Measurements from ENCODE around the gene SLC6A9. TPM values are rescaled to one million over a fixed set of nuclear protein-coding genes. Genes with fewer than 3 reads are reported as not detected.

Gene SLC6A9
- total and polyA plus RNA-seq, 4 experiments from 2014 or later, result 0.75 to 0.84 TPM; not detected in 2

- Mint-ChIP-seq H3K4me1 (peaks cover 12 to 34% (median 18%) of the 10 kb centered on the region in 4 donors), H3K36me3 (peaks cover 23 to 25% of the 10 kb centered on the region in 2 donors), H3K27ac (no peak overlapping the region), H3K4me3 (no peak overlapping the region), H3K9me3 (no peaks in the 10 kb centered on the region), H3K27me3 (no peaks in the 10 kb centered on the region)
- Histone ChIP-seq H3K27ac (ENCODE audit: low read depth, low read length) (no peak overlapping the region), H3K9me3 (ENCODE audit: control insufficient read depth in 1 of 2, low read length in 2 of 2) (no peaks in the 10 kb centered on the region), H3K27me3 (ENCODE audit: insufficient read depth, low read length) (no peaks in the 10 kb centered on the region), H3K4me3 (ENCODE audit: low read length in 2 of 2) (no peak overlapping the region), H3K4me1 (ENCODE audit: insufficient read depth, low read length) (peaks cover 2% of the 10 kb centered on the region), H3K36me3 (ENCODE audit: insufficient read depth, low read length) (no peaks in the 10 kb centered on the region)
- ChIA-PET POLR2A (ENCODE audit: partially characterized antibody) (interaction anchor here (1.3 kb wide), 1 partner anchor 16 kb away, joined by 5 read pairs; the partner anchor contains the start of gene DPH2), CTCF (ENCODE audit: partially characterized antibody) (interaction anchor here (1.0 to 4.1 kb wide), 4 partner anchors 19 to 83 kb away, joined by 3 to 17 read pairs (median 8); partner anchors contain the start of gene ARTN)
- intact Hi-C loops (cut with micrococcal nuclease), result no loop called here
- DNase-seq, result no peak
Observed at GRCh38 chr1:43953361-43953760, 77.9 kb downstream of the SLC6A9 start.

GRCh38 chr1:43952731-43953346 is 78.4 kb downstream of the SLC6A9 start:
- intact Hi-C loops (cut with micrococcal nuclease), result no loop called here
- H3K9me3 ChIP-seq (ENCODE audit: control insufficient read depth in 1 of 2, low read length in 2 of 2), result no peaks in the 10 kb centered on the region
- Mint-ChIP-seq H3K4me1 (peaks cover 15 to 39% (median 22%) of the 10 kb centered on the region in 4 donors), H3K27ac (no peak overlapping the region), H3K9me3 (no peaks in the 10 kb centered on the region), H3K36me3 (peaks cover 18 to 20% of the 10 kb centered on the region in 2 donors), H3K4me3 (no peak overlapping the region), H3K27me3 (no peaks in the 10 kb centered on the region)
- H3K4me1 ChIP-seq (ENCODE audit: insufficient read depth, low read length), result peaks cover 8% of the 10 kb centered on the region
- ChIA-PET CTCF (ENCODE audit: partially characterized antibody) (interaction anchor here (1.0 to 4.1 kb wide), 3 partner anchors 19 to 84 kb away, joined by 3 to 17 read pairs (median 4); partner anchors contain the start of gene ARTN), POLR2A (ENCODE audit: partially characterized antibody) (interaction anchor here (1.3 kb wide), 1 partner anchor 17 kb away, joined by 5 read pairs; the partner anchor contains the start of gene DPH2)
- no peak overlapping the region for H3K27ac ChIP-seq (ENCODE audit: low read depth, low read length)
- no peaks in the 10 kb centered on the region for H3K27me3 ChIP-seq (ENCODE audit: insufficient read depth, low read length)
- H3K4me3 ChIP-seq (ENCODE audit: low read length in 2 of 2), result no peak overlapping the region
- H3K36me3 ChIP-seq (ENCODE audit: insufficient read depth, low read length), result no peaks in the 10 kb centered on the region
- DNase-seq, result no peak

DNA sequence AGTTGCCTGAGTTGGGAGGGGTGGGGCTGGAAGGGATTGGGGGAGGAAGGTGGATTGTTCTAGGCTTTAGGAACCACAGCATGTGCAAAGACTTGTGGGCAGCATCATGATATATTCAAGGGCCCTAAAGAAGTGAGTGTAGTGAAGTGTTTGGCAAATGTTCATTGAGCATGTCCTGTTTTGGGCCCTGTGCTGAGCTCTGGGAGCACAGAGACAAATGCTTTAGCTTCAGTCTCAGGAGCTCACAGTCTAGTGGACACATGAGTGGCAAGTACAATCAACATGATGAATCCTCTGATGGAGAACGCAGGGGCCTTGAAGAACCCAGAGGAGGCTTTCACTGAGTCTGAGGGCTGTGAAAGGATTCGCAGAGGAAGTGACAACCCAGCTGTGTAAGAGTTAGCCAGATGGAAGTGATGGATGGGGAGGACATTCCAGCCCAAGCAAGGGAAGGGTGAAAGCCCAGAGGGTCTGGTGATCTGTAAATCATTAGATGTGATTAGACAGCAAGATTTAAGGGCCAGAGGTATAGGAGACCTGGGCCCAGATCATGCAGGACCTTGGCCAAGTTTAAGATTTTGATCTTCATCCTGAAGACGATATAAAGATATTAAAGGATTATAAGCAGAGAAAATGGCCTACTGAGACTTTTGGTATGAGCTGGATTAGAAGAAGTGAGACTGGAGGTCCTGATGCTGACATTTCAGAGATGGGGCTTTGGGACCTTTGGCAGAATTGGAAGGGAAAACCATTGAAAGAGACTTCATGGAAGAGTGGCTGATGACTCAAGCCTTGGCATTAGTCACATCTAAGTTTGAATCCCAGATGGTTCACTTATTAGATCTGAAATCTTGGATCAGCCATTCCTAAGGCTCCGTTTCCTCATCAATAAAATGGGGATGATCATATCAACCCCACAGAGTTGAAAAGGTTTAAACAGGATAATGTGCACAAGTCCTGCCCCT is 80.0 kb downstream of the SLC6A9 start:
- POLR2A ChIA-PET (ENCODE audit: partially characterized antibody), result no interaction called here
- H3K27ac Mint-ChIP-seq, result peak overlapping the region in 1 of 7 donors; percentile 55

GRCh38 chr1:43949678-43950077 is 81.6 kb downstream of the SLC6A9 start:
- Mint-ChIP-seq H3K9me3 (no peaks in the 10 kb centered on the region), H3K4me1 (peaks cover 28 to 64% (median 40%) of the 10 kb centered on the region in 4 donors), H3K4me3 (peak overlapping the region in 2 of 8 donors; percentile 51 to 54), H3K27ac (peak overlapping the region in 2 of 7 donors; percentile 34 to 55), H3K27me3 (no peaks in the 10 kb centered on the region), H3K36me3 (peaks cover 12 to 14% of the 10 kb centered on the region in 2 donors)
- Histone ChIP-seq H3K27me3 (ENCODE audit: insufficient read depth, low read length) (no peaks in the 10 kb centered on the region), H3K9me3 (ENCODE audit: control insufficient read depth in 1 of 2, low read length in 2 of 2) (no peaks in the 10 kb centered on the region), H3K4me3 (ENCODE audit: low read length in 2 of 2) (no peak overlapping the region), H3K4me1 (ENCODE audit: insufficient read depth, low read length) (peaks cover 29% of the 10 kb centered on the region), H3K27ac (ENCODE audit: low read depth, low read length) (no peak overlapping the region), H3K36me3 (ENCODE audit: insufficient read depth, low read length) (no peaks in the 10 kb centered on the region)
- ChIA-PET CTCF (ENCODE audit: partially characterized antibody) (interaction anchor here (1.5 to 7.5 kb wide), 2 partner anchors 16 to 184 kb away, joined by 5 to 83 read pairs; partner anchors contain the start of gene ARTN), POLR2A (ENCODE audit: partially characterized antibody) (interaction anchor here (1.0 kb wide), 1 partner anchor 21 kb away, joined by 3 read pairs; the partner anchor contains the start of gene DPH2)
- no peak for DNase-seq
- intact Hi-C loops (cut with micrococcal nuclease), result loop anchor here (5.0 kb wide), 2 partner anchors 297 to 422 kb away; partner anchors contain the start of gene KDM4A

More for the DNA sequence above, 80.0 kb downstream of the SLC6A9 start:
- peaks cover 19 to 54% (median 29%) of the 10 kb centered on the region in 4 donors for H3K4me1 Mint-ChIP-seq
- Histone ChIP-seq H3K36me3 (ENCODE audit: insufficient read depth, low read length) (no peaks in the 10 kb centered on the region), H3K4me3 (ENCODE audit: low read length in 2 of 2) (no peak overlapping the region), H3K4me1 (ENCODE audit: insufficient read depth, low read length) (peaks cover 15% of the 10 kb centered on the region), H3K27me3 (ENCODE audit: insufficient read depth, low read length) (no peaks in the 10 kb centered on the region), H3K9me3 (ENCODE audit: control insufficient read depth in 1 of 2, low read length in 2 of 2) (no peaks in the 10 kb centered on the region), H3K27ac (ENCODE audit: low read depth, low read length) (no peak overlapping the region)
- CTCF ChIA-PET (ENCODE audit: partially characterized antibody), result no interaction called here
- H3K36me3 Mint-ChIP-seq, result peaks cover 11 to 12% of the 10 kb centered on the region in 2 donors
- DNase-seq, result no peak
- intact Hi-C loops (cut with micrococcal nuclease), result no loop called here
- no peaks in the 10 kb centered on the region for H3K27me3 Mint-ChIP-seq
- H3K9me3 Mint-ChIP-seq, result no peaks in the 10 kb centered on the region
- H3K4me3 Mint-ChIP-seq, result no peak overlapping the region

DNA sequence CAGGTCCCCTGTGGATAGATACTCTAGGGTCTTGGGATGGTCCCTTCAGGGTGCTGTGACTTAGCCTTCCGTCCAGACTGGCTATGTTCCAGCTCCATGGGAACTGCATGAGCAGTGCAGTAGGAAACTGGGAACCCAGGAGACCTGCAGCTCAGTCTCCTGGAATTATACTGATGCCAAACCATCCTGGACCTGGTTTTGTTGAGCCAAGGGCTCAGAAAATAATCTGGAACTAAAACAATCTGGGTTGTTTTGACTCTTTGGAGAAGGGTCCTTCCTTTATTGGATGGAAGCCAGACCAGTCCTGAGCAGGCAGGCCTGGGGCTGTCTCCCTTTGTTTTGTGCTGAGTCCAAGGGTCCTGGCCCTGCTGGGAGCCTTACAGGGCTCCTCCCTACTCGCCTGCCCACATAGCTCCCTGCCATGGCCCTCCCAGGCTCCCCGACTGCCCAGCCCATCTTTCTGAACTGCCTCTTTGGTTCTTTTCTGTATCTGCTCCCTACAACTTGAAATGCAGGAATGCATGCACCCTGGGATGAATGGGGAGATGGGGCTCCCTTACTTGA is 83.3 kb downstream of the SLC6A9 start:
- H3K27ac ChIP-seq (ENCODE audit: low read depth, low read length), result no peak overlapping the region
- H3K4me1 ChIP-seq (ENCODE audit: insufficient read depth, low read length), result peaks cover 29% of the 10 kb centered on the region
- no peak for DNase-seq
- Mint-ChIP-seq H3K4me1 (peaks cover 30 to 67% (median 43%) of the 10 kb centered on the region in 4 donors), H3K4me3 (peak overlapping the region; percentile 72 to 95 (median 92)), H3K9me3 (no peaks in the 10 kb centered on the region), H3K27me3 (no peaks in the 10 kb centered on the region), H3K27ac (peak overlapping the region; percentile 70 to 94 (median 84)), H3K36me3 (peaks cover 10 to 14% of the 10 kb centered on the region in 2 donors)
- H3K9me3 ChIP-seq (ENCODE audit: control insufficient read depth in 1 of 2, low read length in 2 of 2), result no peaks in the 10 kb centered on the region
- ChIA-PET POLR2A (ENCODE audit: partially characterized antibody) (interaction anchor here (1.3 to 4.1 kb wide), 2 partner anchors 19 to 26 kb away, joined by 5 to 44 read pairs; partner anchors contain the start of gene ATP6V0B), CTCF (ENCODE audit: partially characterized antibody) (interaction anchor here (0.7 to 7.5 kb wide), 4 partner anchors 14 to 100 kb away, joined by 3 to 83 read pairs (median 3); partner anchors contain the start of genes ARTN and DPH2)
- H3K36me3 ChIP-seq (ENCODE audit: insufficient read depth, low read length), result no peaks in the 10 kb centered on the region
- intact Hi-C loops (cut with micrococcal nuclease), result loop anchor here (5.0 kb wide), 2 partner anchors 296 to 421 kb away; partner anchors contain the start of gene KDM4A
- H3K4me3 ChIP-seq (ENCODE audit: low read length in 2 of 2), result peak overlapping the region; percentile 87 to 93
- no peaks in the 10 kb centered on the region for H3K27me3 ChIP-seq (ENCODE audit: insufficient read depth, low read length)

DNA sequence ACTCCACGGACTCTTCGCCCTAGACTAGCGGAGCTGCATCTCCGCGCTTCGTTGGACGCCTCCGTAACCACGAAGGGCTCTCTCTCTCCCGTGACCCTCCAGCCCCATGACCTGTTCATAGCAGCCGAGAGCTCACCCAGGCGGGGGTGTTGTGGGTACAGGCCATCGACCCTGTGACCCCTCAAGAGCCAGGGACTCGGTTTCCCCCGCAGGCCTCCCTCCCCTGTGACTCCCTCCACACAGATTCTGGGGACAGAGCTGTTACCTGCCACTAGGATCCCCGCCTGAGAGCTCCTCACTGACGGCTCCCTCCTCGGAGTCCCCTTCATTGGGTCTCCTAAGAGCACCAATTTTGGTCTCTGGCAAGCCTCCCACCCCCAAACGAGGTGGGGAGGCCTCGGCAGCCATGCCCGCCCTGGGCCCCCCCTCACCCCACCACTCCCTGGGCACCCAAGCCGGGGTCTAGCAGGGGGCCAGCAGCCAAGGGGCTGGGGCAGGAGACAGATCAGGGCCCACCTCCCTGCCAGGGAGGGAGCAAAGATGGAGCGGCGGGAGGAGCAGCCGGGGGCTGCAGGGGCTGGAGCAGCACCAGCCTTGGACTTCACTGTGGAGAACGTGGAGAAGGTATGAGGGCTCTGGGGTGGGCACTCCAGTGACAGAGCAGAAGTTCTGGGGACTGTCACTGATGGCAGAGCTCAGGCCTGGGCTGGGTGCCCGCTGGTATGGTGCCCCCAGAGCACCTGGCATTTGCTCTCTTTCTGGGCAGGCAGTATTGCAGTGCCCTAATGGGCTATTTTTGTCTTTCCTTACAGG is 84.0 kb downstream of the SLC6A9 start:
- Mint-ChIP-seq H3K9me3 (no peaks in the 10 kb centered on the region), H3K36me3 (peaks cover 10 to 14% of the 10 kb centered on the region in 2 donors), H3K27me3 (no peaks in the 10 kb centered on the region), H3K4me3 (peak overlapping the region; percentile 91 to 95 (median 93)), H3K4me1 (peaks cover 30 to 72% (median 44%) of the 10 kb centered on the region in 4 donors), H3K27ac (peak overlapping the region; percentile 90 to 97 (median 96))
- ChIA-PET POLR2A (ENCODE audit: partially characterized antibody) (interaction anchor here (1.0 to 4.1 kb wide), 10 partner anchors 11 to 589 kb away, joined by 3 to 44 read pairs (median 4); partner anchors contain the start of genes ARTN, ATP6V0B, CCDC24 and CDC20), CTCF (ENCODE audit: partially characterized antibody) (interaction anchor here (0.7 to 7.5 kb wide), 7 partner anchors 13 to 101 kb away, joined by 3 to 83 read pairs (median 4); partner anchors contain the start of genes ARTN and DPH2)
- intact Hi-C loops (cut with micrococcal nuclease), result loop anchor here (5.0 kb wide), 2 partner anchors 295 to 420 kb away; partner anchors contain the start of gene KDM4A
- no peaks in the 10 kb centered on the region for H3K36me3 ChIP-seq (ENCODE audit: insufficient read depth, low read length)
- H3K27ac ChIP-seq (ENCODE audit: low read depth, low read length), result peak overlapping the region; percentile 93
- no peaks in the 10 kb centered on the region for H3K27me3 ChIP-seq (ENCODE audit: insufficient read depth, low read length)
- H3K9me3 ChIP-seq (ENCODE audit: control insufficient read depth in 1 of 2, low read length in 2 of 2), result no peaks in the 10 kb centered on the region
- H3K4me1 ChIP-seq (ENCODE audit: insufficient read depth, low read length), result peaks cover 29% of the 10 kb centered on the region
- H3K4me3 ChIP-seq (ENCODE audit: low read length in 2 of 2), result peak overlapping the region; percentile 87 to 93
- DNase-seq, result no peak
